Forelimb muscle (tissue), 1 donor: Measurements from ENCODE around the gene CCDC80. TPM values are rescaled to one million over a fixed set of nuclear protein-coding genes. Genes with fewer than 3 reads are reported as not detected.
"Not testable (repeated sequence)": the region's sequence is repeated elsewhere in the genome, so short reads cannot be mapped to it uniquely, and the experiment has no call there.

Experiments used
- DNase-seq: peaks from one replicate; pipeline ENCODE4 v3.0.0-alpha.2; 2013; ENCODE audit warnings: low read depth
- polyA plus RNA-seq: library from polyadenylated mRNA; unstranded; fragments of 120-200 nt; gene quantifications from one replicate; pipeline ENCODE4 v1.2.1, GENCODE V29; 2013; ENCODE audit not compliant: insufficient read length

The CCDC80 gene
- polyA plus RNA-seq, 1 donor, result 67.9 TPM

DNA sequence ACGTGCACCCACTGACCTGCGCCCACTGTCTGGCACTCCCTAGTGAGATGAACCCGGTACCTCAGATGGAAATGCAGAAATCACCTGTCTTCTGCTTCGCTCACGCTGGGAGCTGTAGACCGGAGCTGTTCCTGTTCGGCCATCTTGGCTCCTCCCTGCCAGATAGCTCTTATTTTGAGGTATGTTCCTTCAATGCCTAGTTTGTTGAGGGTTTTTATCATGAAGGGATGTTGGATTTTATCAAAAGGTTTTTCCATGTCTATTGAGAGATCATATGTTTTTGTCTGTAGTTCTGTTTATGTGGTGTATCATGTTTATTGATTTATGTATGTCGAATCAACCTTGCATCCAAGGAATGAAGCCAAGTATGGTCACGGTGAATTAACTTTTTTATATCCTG, 24.1 kb upstream of the CCDC80 start:
- DNase-seq, result not testable (repeated sequence)

DNA sequence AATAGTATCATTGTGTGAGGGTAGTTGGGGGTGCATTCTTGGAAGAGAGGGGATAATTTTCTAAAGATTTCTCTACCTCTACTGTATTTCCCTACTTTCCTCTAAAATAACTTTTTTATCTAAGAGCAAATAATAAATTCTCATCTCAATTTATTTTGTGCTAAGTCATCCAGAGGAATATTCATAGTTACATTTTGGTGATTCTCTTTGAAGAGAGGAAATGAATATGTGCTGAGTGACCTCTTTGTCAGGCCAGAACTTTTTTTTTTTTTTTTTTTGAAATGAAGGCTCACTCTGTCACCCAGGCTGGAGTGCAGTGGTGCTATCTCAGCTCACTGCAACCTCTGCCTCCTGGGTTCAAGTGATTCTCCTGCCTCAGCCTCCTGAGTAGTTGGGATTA, 15.1 kb upstream of the CCDC80 start:
- DNase-seq, result no peak

DNA sequence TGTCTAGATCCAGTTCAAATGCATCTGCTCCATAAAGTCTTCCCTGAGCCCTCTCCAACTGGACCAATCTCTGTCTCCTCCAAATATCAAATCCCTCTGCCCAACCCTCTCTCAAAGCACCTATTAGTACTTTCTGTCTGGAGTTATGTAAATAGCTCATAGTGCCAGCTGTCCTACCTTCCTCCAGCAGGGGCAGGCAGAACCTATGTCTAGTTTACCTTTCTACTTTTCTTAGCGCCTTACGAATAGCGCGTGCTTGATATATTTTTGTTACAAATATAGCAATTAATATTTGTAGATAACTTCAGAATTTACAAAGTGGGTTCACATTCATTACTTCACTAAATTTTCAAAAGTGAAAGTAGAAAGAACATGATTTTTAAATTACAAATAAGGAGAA, 14.0 kb upstream of the CCDC80 start:
- DNase-seq, result no peak

GRCh38 chr3:112654492-112654891, 13.5 kb upstream of the CCDC80 start:
- DNase-seq, result no peak

DNA sequence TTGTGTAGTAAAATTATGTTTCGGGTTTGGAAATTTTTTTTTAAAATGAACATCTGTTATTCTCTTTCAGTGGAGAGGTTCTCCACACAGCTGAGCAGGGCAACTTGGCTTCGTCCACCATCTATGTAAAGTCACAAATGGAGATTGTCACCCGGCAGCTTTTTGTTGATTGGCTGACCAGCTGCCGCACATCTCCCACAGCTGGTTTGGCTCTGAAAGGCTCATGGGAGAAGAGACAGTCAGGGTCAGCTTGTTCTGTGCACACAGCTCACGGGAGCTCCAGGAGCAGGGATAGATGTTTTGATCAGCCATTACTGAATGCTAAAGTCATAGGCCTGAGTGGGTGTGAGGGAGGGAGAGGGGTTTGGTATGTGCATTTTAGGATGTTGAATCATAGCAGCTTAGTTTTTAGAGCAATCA, 12.9 kb upstream of the CCDC80 start:
- no peak for DNase-seq

DNA sequence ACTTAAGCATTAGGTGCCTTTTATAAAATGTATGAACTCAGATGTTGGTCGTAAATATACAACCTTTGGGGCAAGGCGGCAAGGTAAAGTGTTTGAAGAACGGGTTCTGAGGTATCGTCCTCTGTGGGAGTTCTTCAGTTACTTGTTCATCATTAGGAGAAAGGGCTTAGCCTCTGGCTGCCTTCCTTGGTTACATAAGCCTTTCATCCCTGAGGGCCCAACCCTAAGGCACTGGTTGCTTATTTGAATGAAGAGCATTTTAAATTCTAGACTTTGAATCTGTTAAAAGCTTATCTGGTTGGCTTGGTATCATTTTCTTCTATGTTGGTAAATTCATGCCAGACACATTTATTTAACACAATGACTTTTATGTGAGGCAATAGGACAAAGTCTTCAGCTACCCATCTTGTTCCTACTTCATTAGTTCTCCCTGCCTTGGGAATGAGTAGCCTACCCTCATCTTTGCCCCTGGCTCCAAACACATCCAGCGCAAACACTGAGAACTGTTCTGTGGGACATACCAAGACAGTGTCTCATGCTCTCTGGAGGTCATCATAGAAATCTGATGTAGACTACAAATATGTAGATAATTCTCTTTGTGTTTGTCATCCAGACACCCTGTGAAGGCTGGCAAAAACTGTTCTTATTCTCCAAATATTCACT, 12.4 kb upstream of the CCDC80 start:
- no peak for DNase-seq

GRCh38 chr3:112651516-112651915, 10.6 kb upstream of the CCDC80 start:
- no peak for DNase-seq

GRCh38 chr3:112651071-112651470, 10.1 kb upstream of the CCDC80 start:
- no peak for DNase-seq

- no peak for DNase-seq
These were observed 9.5 kb upstream of the CCDC80 start for GRCh38 chr3:112650482-112650881.

DNA sequence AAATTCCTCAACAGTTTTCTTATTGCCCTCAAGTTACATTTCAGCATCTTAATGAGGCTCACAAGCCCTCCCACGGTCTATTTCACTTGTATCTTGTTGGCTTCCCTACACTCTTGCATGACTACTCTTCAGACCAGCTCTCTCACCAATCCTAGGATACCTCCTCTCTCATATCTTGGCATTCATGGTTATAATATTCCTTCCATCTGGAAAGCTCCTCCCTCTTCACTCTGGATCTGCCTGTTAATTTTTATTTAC, 8.5 kb upstream of the CCDC80 start:
- DNase-seq, result no peak

DNA sequence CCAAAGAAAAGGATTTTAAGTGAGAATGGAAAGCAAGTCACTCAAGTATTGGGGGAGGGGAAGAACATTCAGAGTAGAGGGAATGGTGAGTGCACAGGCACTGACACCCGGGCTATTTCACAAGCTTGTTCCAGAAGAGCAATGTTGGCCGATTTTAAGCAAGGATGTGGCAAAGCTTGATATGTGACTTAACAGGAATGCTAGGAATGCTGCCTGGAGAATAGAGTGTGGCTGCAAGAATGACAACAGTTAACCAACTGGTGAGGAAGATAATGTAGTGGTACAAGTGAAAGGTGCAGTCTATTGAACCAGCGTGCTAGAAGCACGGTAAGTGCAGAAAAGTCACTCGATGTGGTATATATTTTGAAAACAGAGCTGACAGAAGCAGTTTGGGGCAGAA, 6.2 kb upstream of the CCDC80 start:
- DNase-seq, result no peak

GRCh38 chr3:112646623-112647022, 5.7 kb upstream of the CCDC80 start:
- no peak for DNase-seq

DNA sequence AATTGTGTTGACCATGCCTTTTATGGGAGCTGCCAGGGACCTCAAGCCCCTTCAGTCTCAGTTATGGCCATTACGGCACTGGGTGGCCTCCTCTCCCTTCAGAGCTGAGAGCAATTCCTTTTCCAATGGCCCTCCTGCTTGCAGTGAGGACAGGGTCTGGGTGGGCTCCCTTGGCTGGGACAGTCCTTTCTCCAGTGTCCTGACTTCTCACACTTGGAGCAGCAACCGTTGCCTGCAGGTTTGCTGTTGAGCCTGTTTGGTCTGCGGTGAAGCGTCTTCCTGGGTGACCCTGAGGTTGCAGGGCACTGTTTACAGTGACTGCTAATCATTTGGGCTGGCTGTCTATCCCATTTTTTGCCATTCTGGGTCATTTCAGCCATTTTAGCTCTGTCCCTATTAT, 3.5 kb upstream of the CCDC80 start:
- DNase-seq, result no peak

DNA sequence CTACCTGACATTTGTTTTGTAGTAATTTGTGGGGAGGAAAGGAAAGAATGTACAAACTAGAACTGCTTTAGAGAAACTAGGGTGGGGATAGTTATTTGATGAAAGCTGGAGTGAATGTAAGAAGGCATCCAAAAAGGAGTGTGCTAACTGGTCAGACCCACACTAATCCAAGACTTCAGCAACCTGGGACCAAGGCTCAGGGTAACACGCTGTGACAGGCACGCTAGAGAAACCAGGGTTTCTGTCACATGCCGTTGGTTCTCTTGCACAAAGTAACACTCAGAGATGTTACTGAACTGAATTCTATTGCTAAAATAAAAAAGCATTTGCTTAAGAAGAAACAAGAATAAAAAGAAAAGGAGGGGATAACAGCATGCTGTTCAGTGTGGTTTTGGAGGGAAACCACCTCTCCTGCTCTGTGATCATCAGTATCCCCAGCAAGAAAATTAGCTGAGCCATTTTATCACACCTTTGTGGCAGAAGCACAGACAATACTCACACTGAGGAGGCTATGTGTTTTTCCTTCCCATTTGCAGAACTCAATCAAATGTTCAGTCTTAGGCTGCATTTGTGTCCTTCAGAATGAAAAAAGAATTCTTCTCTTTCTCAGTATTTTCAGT, 2.8 kb upstream of the CCDC80 start:
- no peak for DNase-seq

DNA sequence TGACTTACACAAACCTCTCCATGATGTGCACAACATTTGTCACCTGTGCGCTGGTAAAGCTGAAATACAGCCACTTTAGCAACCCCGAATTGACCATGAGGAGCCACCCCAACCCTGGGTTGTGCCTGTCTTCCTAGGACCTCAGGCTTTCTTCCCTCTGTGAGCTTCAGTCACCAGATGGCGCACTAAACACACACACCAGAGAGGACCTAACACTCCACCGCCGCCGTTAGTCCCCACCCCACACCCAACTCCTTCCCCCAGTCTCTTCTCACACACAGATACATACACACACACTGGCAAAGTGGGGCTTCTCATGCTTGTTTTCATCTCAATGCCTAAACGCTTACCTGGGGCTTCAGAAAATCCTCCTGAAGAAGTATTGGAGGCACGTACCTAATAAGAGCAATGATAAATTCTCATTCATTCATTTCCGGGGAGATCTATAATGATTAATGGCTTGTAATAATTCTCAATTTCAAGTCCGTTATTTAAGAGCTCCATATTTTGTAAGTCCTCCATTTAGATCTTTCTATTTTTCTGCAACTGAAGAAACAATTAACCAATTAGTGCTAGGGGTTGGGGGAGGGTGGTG, 2.1 kb upstream of the CCDC80 start:
- DNase-seq, result peak; percentile 80

GRCh38 chr3:112640276-112640929, 540 bp downstream of the CCDC80 start:
- peak; percentile 20 for DNase-seq

GRCh38 chr3:112639455-112640225, 1.3 kb downstream of the CCDC80 start:
- DNase-seq, result no peak

DNA sequence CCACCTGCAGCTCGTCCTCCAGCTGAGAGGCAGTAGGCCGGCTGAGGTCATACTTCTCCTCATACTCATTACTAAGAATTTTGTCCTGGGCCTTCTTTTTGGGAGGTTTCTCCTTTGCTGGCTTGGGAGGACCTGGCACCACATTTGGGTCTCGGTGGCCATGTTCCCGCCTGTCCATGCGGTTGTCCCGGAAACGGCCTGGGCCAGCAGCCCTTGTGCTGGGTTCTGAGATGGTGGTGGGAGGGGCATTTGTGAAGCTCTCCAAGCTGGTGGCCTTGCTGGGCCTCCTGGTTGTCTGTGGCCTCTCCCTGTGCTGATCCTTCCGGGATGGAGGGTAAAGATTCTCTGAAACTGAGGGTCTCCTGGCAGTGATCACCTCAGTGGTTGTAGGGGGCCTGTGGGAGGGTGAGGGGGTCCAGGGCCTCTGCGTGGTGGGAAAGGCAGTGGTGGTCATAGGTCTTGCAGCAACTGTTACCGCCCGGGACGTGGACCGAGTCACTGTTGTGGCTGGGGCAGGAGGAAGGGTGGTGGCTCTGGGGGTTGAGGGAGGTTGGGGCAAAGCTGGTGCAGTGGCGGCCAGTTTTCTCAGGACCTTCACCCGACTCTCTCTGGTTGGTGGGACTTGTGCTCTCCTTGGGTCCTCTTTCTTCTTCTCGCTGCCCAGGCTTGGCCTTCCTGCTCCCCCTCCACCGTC, 2.5 kb downstream of the CCDC80 start:
- DNase-seq, result no peak

- DNase-seq, result no peak
These were observed 3.2 kb downstream of the CCDC80 start for GRCh38 chr3:112637700-112638099.

DNA sequence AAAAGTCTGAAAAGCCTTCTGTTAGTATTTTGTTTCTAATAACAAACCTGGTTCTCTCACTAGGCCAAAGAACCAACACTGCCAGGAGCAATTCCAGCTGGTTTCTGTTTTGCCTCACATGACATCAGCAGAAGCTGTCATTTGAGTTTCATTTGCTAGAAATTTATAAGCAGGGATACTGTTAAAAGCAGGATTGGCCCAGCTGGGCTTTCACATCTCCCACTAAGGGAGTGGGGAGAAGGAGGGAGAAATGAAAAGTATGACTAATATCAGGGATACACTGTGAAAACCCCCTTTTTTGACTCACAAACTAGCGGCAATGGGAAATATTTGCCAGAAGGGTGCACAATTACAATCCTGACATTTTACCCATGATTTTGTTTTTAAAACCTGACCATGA, 5.3 kb downstream of the CCDC80 start:
- peak; percentile 39 for DNase-seq

GRCh38 chr3:112634786-112635541, 6.0 kb downstream of the CCDC80 start:
- no peak for DNase-seq
